OCI-M2 (cell line): ENCODE data around the gene CES2.
"Not testable (repeated sequence)": the region's sequence is repeated elsewhere in the genome, so short reads cannot be mapped to it uniquely, and the experiment has no call there.

Experiments used
- DNase-seq: peaks from one replicate; lab custom pipeline; 2025; ENCODE audit not compliant: unreplicated experiment; lab: John Stamatoyannopoulos, UW

Gene CES2

DNA sequence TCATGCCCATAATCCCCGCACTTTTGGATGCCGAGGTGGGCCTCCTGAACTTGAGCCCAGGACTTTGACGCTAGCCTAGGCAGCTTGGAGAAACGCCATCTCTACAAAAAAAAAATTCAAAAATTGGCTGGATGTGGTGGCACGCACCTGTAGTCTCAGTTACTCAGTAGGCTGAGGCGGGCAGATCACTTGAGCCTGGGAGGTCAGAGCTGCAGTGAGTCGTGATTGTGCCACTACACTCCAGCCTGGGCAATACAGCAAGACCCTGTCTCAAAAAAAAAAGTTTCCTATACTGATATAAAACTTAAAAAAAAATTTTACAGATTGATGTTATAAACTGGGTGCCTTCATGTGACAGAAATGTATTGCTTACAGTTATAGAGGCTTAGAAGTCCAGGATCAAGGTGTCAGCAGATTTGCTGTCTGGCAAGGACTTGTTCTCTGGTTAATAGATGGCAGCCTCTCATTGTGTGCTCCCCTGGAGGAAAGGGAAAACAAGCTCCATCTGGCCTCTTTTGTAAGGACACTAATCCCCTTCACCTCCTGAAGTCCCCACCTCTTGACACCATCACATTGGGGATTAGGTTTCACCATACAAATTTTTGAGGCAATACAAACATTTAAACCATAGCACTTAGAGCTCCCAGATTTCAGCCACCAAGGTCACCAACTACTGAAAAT is 17.3 kb downstream of the CES2 start:
- DNase-seq, result no peak

GRCh38 chr16:66953462-66954096 is 18.3 kb downstream of the CES2 start:
- DNase-seq, result no peak

GRCh38 chr16:66954097-66954659 is 18.9 kb downstream of the CES2 start:
- peak; percentile 17 for DNase-seq

- DNase-seq, result not testable (repeated sequence)
Measured at GRCh38 chr16:66955363-66956153, 20.2 kb downstream of the CES2 start.

GRCh38 chr16:66956154-66956457 is 20.8 kb downstream of the CES2 start:
- DNase-seq, result not testable (repeated sequence)

- DNase-seq, result no peak
Measured at GRCh38 chr16:66958857-66959703, 23.8 kb downstream of the CES2 start.

DNA sequence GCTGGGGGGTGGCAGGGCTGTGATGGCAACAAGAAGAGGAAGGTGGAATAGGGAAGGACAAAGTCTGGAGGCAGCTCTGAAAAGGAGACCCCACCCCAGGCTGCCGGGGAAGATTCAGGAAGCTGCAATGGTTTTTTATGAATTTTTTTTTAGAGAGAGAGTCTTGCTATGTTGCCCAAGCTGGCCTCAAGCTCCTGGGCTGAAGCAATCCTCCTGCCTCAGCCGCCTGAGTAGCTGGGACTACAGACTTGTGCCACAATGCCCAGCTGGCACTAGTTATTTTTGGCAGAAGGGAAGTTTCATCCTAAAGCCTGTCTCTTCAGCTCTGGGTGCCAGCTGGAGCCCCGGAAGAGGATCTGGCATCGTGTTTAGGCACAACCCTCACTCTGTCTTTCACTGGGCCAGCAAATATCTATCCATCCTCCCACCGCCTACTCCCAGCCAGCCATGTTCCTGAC is 24.4 kb downstream of the CES2 start:
- no peak for DNase-seq

DNA sequence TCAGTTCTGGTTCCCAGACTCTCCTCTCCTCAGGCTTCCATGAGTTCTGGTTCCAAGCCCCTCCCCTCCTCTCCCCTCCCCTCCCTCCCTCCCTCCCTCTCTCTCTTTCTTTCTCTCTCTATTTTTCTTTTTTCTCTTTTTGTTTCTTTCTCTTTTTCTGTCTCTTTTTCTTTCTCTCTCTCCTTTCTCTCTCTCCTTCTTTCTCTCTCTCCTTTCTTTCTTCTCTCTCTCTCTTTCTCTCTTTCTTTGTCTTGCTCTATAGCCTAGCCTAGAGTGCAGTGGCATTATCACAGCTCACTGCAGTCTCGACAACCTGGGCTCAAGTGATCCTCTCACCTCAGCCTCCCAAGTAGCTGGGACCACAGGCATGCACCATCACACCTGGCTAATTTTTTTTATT is 25.0 kb downstream of the CES2 start:
- DNase-seq, result no peak

GRCh38 chr16:66961065-66961744 is 25.9 kb downstream of the CES2 start, which contains the start of gene CES3:
CES3 (plus strand) TSS chr16:66961266; CDS start chr16:66961308, 42 bp downstream.
- DNase-seq, result peak; percentile 47

GRCh38 chr16:66961914-66962313 is 26.6 kb downstream of the CES2 start:
- no peak for DNase-seq

DNA sequence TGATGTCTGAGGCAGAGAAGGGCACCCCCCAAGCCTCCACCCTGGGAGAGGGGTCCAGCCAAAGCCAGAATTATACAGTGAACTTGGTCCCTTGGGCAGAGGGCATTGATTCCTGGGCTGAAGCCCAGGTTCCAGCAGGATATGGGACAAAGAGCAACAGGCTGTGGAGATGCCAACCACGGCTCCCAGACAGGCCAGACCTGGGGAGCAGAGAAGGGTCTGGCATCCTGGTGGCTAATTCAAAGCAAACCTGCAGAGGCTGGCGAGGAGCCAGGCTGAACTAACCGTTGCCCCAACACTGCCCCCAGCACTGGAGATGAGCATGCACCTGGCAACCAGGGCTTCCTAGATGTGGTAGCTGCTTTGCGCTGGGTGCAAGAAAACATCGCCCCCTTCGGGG is 28.7 kb downstream of the CES2 start:
- DNase-seq, result no peak

DNA sequence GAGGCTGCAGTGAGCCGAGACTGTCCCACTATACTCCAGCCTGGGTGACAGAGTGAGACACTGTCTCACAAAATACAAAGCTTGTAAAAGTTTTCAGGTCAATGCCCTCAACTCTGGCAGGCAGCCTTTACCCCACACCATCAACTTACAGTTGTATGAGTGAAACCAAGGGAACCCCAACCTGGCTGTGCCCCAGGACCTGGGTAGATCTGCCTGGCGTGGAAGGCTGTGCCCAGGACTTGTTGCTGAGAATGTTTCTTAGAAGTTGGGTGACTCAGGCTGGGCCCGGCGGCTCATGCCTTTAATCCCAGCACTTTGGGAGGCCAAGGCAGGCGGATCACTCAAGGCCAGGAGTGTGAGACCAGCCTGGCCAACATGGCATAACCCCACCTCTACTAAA is 33.5 kb downstream of the CES2 start:
- no peak for DNase-seq

- no peak for DNase-seq
Measured at GRCh38 chr16:66970775-66971720, 35.7 kb downstream of the CES2 start.

DNA sequence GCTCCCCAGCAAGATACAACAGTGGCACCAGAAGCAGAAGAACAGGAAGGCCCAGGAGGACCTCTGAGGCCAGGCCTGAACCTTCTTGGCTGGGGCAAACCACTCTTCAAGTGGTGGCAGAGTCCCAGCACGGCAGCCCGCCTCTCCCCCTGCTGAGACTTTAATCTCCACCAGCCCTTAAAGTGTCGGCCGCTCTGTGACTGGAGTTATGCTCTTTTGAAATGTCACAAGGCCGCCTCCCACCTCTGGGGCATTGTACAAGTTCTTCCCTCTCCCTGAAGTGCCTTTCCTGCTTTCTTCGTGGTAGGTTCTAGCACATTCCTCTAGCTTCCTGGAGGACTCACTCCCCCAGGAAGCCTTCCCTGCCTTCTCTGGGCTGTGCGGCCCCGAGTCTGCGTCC is 37.7 kb downstream of the CES2 start:
- no peak for DNase-seq

- no peak for DNase-seq
Measured at GRCh38 chr16:66973716-66974115, 38.4 kb downstream of the CES2 start.

DNA sequence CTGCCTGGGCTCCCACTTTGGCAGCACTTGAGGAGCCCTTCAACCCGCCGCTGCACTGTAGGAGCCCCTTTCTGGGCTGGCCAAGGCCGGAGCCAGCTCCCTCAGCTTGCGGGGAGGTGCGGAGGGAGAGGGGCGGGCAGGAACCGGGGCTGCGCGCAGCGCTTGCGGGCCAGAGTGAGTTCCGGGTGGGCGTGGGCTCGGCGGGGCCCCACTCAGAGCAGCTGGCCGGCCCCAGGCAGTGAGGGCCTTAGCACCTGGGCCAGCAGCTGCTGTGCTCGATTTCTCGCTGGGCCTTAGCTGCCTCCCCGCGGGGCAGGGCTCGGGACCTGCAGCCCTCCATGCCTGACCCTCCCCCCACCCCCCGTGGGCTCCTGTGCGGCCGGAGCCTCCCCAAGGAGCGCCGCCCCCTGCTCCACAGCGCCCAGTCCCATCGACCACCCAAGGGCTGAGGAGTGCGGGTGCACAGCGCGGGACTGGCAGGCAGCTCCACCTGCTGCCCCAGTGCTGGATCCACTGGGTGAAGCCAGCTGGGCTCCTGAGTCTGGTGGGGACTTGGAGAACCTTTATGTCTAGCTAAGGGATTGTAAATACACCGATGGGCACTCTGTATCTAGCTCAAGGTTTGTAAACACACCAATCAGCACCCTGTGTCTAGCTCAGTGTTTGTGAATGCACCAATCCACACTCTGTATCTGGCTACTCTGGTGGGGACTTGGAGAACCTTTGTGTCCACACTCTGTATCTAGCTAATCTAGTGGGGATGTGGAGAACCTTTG is 39.0 kb downstream of the CES2 start:
- DNase-seq, result not testable (repeated sequence)

DNA sequence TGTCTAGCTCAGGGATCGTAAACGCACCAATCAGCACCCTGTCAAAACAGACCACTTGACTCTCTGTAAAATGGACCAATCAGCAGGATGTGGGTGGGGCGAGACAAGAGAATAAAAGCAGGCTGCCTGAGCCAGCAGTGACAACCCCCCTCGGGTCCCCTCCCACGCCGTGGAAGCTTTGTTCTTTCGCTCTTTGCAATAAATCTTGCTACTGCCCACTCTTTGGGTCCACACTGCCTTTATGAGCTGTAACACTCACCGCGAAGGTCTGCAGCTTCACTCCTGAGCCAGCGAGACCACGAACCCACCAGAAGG is 39.6 kb downstream of the CES2 start:
- DNase-seq, result not testable (repeated sequence)

- no peak for DNase-seq
Measured at GRCh38 chr16:66975302-66975893, 40.1 kb downstream of the CES2 start.
